ENCODE results near the gene SALL1. TPM values are rescaled to one million over a fixed set of nuclear protein-coding genes. Genes with fewer than 3 reads are reported as not detected.

SALL1 gene
- total and polyA plus RNA-seq, 9 of the 15 experiments (the other 6 are each of a cell fraction or from before 2014, with no cell fraction given) = not detected

- no peak overlapping the region for H3K4me2 ChIP-seq (ENCODE audit: insufficient read depth, low read length)
- no peaks in the 10 kb centered on the region for H4K20me1 ChIP-seq (replicated peaks; ENCODE audit: control insufficient read depth, insufficient read depth, low read length)
- in situ Hi-C loops (cut with MboI) (no loop called here), intact Hi-C loops (cut with micrococcal nuclease) (no loop called here)
- no peak overlapping the region for H3K27ac ChIP-seq (ENCODE audit: extremely low read depth, low read depth, low read length)
- no peaks in the 10 kb centered on the region for H3K9me1 ChIP-seq (ENCODE audit: control insufficient read depth, insufficient read depth, low read length)
- ATAC-seq (no peak), FAIRE-seq (no peak), DNase-seq (ENCODE audit: extremely low read depth in 1 of 4, low spot score in 3 of 4) (no peak)
- no peak overlapping the region for H3K9ac ChIP-seq (ENCODE audit: insufficient read depth in 1 of 2, low read depth in 2 of 2, low read length in 2 of 2)
- H3K4me1 ChIP-seq (replicated peaks in 1 of 2; ENCODE audit: control insufficient read depth in 2 of 2, insufficient read depth in 2 of 2, low read length in 2 of 2) = no peaks in the 10 kb centered on the region
- TF ChIP-seq RNF2 (IDR thresholded peaks at IDR 0.05) (no peak), LCOR (CRISPR knock-in tag; IDR thresholded peaks at IDR 0.05) (no peak), HNRNPUL1 (IDR thresholded peaks at IDR 0.05; ENCODE audit: low read length) (no peak), CREM (IDR thresholded peaks at IDR 0.05; ENCODE audit: low read depth) (no peak), RERE (CRISPR knock-in tag; IDR thresholded peaks at IDR 0.05; ENCODE audit: borderline replicate concordance) (no peak), TFAM (CRISPR knock-in tag; conservative IDR thresholded peaks at IDR 0.05) (no peak), ZNF76 (CRISPR knock-in tag; IDR thresholded peaks at IDR 0.05; ENCODE audit: borderline replicate concordance) (no peak), NCOA2 (IDR thresholded peaks at IDR 0.05; ENCODE audit: partially characterized antibody in 2 of 2) (no peak), EHMT2 (IDR thresholded peaks at IDR 0.05) (no peak), MTA1 (IDR thresholded peaks at IDR 0.05; ENCODE audit: borderline replicate concordance) (no peak), SIN3B (IDR thresholded peaks at IDR 0.05; ENCODE audit: low read depth) (no peak)
- H3K36me3 ChIP-seq (ENCODE audit: control insufficient read depth, insufficient read depth, low read length) = no peaks in the 10 kb centered on the region
- CTCF ChIA-PET (ENCODE audit: low intra/inter-chr PET ratio) = no interaction called here
- no TSS peak for BruUV-seq (replicated peaks)
- WGBS (ENCODE audit: insufficient coverage, low coverage, missing lambda C conversion rate) = 0% methylated on average over 7 of the region's 7 CpGs
- H3K27me3 ChIP-seq (ENCODE audit: control insufficient read depth in 2 of 2, insufficient read depth in 2 of 2, low read length in 2 of 2) = no peaks in the 10 kb centered on the region
- no peak overlapping the region for H3K4me3 ChIP-seq
- no peaks in the 10 kb centered on the region for H3K79me2 ChIP-seq (ENCODE audit: control insufficient read depth, insufficient read depth, low read length)
- POLR2A ChIA-PET = interaction anchor here (1.0 kb wide), 1 partner anchor 10 kb away, joined by 3 read pairs; no protein-coding TSS in a partner anchor
- H3K9me3 ChIP-seq (replicated peaks; ENCODE audit: control insufficient read depth, insufficient read depth, low read depth, low read length) = no peaks in the 10 kb centered on the region
- H2AFZ ChIP-seq (ENCODE audit: low read depth, low read length) = no peak overlapping the region
Observed at GRCh38 chr16:51121850-51122249, 29.2 kb downstream of the SALL1 start.

Measured in K562 (cell line).